ENCODE results near the gene APOBEC3B.
"Not testable (repeated sequence)": the region's sequence is repeated elsewhere in the genome, so short reads cannot be mapped to it uniquely, and the experiment has no call there.

APOBEC3B gene

GRCh38 chr22:38950527-38951295, 31.4 kb upstream of the APOBEC3B start:
- in situ Hi-C loops (cut with MboI; ENCODE audit: low sequenced_read_pairs): no loop called here

GRCh38 chr22:38951734-38952133, 30.4 kb upstream of the APOBEC3B start:
- in situ Hi-C loops (cut with MboI; ENCODE audit: low sequenced_read_pairs): no loop called here

GRCh38 chr22:38952281-38952993, 29.7 kb upstream of the APOBEC3B start:
- in situ Hi-C loops (cut with MboI; ENCODE audit: low sequenced_read_pairs): no loop called here

- in situ Hi-C loops (cut with MboI; ENCODE audit: low sequenced_read_pairs): no loop called here
Observed at GRCh38 chr22:38953091-38953490, 29.1 kb upstream of the APOBEC3B start.

- in situ Hi-C loops (cut with MboI; ENCODE audit: low sequenced_read_pairs): no loop called here
Observed at GRCh38 chr22:38953577-38954413, 28.4 kb upstream of the APOBEC3B start.

GRCh38 chr22:38954414-38955043, 27.6 kb upstream of the APOBEC3B start:
- in situ Hi-C loops (cut with MboI; ENCODE audit: low sequenced_read_pairs): no loop called here

GRCh38 chr22:38955250-38955905, 26.8 kb upstream of the APOBEC3B start:
- in situ Hi-C loops (cut with MboI; ENCODE audit: low sequenced_read_pairs): no loop called here

- in situ Hi-C loops (cut with MboI; ENCODE audit: low sequenced_read_pairs): no loop called here
Observed at GRCh38 chr22:38955926-38956325, 26.2 kb upstream of the APOBEC3B start.

GRCh38 chr22:38956551-38956950, 25.6 kb upstream of the APOBEC3B start:
- in situ Hi-C loops (cut with MboI; ENCODE audit: low sequenced_read_pairs): no loop called here

- in situ Hi-C loops (cut with MboI; ENCODE audit: low sequenced_read_pairs): no loop called here
Observed at GRCh38 chr22:38957046-38957770, 24.9 kb upstream of the APOBEC3B start, which contains the start of gene APOBEC3A. APOBEC3A (plus strand) TSS chr22:38957609; CDS start chr22:38957692, 83 bp downstream.

GRCh38 chr22:38957808-38958650, 24.1 kb upstream of the APOBEC3B start:
- in situ Hi-C loops (cut with MboI; ENCODE audit: low sequenced_read_pairs): no loop called here

- in situ Hi-C loops (cut with MboI; ENCODE audit: low sequenced_read_pairs): not testable (repeated sequence)
Observed at GRCh38 chr22:38958651-38958943, 23.6 kb upstream of the APOBEC3B start.

- in situ Hi-C loops (cut with MboI; ENCODE audit: low sequenced_read_pairs): no loop called here
Observed at GRCh38 chr22:38959590-38959989, 22.6 kb upstream of the APOBEC3B start.

- in situ Hi-C loops (cut with MboI; ENCODE audit: low sequenced_read_pairs): not testable (repeated sequence)
Observed at GRCh38 chr22:38960673-38961072, 21.5 kb upstream of the APOBEC3B start.

GRCh38 chr22:38963291-38963738, 18.8 kb upstream of the APOBEC3B start:
- in situ Hi-C loops (cut with MboI; ENCODE audit: low sequenced_read_pairs): not testable (repeated sequence)

GRCh38 chr22:38963872-38964271, 18.3 kb upstream of the APOBEC3B start:
- in situ Hi-C loops (cut with MboI; ENCODE audit: low sequenced_read_pairs): no loop called here

- in situ Hi-C loops (cut with MboI; ENCODE audit: low sequenced_read_pairs): no loop called here
Observed at GRCh38 chr22:38964306-38964705, 17.8 kb upstream of the APOBEC3B start.

- in situ Hi-C loops (cut with MboI; ENCODE audit: low sequenced_read_pairs): no loop called here
Observed at GRCh38 chr22:38964989-38965388, 17.2 kb upstream of the APOBEC3B start.

Data from HL-60/S4 (cell line).